GM19193 (cell line): ENCODE results near the gene CDH4.

Experiments used
- POLR2A ChIP-seq: IDR thresholded peaks from 4 replicates; pipeline ENCODE4 v1.6.1; 2011; ENCODE audit not compliant: insufficient read depth, insufficient read length; ENCODE audit errors: extremely low read depth

The CDH4 gene

GRCh38 chr20:61949363-61949713, 697.3 kb downstream of the CDH4 start:
- no peak for TF ChIP-seq POLR2A

- TF ChIP-seq POLR2A, result no peak
These were observed 697.9 kb downstream of the CDH4 start for GRCh38 chr20:61949714-61950640.

GRCh38 chr20:61950641-61951071, 698.6 kb downstream of the CDH4 start:
- TF ChIP-seq POLR2A, result no peak

- no peak for TF ChIP-seq POLR2A
These were observed 699.9 kb downstream of the CDH4 start for GRCh38 chr20:61951695-61952533.

GRCh38 chr20:61953037-61954021, 701.3 kb downstream of the CDH4 start:
- no peak for TF ChIP-seq POLR2A

DNA sequence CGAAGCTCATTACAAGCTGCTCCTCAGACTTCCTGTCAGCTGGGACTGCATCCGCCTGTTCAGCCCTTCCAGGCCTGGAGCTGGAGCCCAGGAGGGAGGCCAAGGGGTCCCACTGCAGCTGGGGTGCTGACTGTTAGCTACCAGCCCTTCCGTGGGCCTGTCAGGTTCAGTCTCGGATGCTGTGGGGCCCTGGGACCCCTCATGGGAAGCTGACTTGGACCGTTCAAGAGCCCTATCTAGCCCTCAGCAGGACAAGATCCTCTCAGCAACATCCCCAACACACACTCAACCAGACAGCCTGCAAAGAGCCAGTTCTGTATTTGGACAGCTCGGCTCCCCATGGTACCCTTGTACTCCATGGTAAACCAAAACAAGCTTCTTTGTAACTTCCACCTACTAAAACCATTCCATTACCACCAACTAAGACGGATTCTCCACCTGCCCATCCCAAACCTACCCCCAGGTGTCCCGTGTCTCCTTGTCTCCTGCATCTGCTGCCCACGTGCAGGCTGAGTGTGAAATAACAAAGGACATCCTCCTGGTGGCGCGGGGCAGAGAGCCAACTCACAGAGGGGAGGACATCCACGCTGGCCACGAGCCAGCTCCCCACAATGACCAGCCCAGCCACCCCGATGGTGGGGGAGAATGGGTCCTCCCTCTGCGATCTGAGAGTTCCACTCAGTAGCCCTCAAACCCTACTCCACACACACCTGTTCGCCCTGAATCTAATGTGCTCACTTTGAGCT, 702.4 kb downstream of the CDH4 start:
- no peak for TF ChIP-seq POLR2A

DNA sequence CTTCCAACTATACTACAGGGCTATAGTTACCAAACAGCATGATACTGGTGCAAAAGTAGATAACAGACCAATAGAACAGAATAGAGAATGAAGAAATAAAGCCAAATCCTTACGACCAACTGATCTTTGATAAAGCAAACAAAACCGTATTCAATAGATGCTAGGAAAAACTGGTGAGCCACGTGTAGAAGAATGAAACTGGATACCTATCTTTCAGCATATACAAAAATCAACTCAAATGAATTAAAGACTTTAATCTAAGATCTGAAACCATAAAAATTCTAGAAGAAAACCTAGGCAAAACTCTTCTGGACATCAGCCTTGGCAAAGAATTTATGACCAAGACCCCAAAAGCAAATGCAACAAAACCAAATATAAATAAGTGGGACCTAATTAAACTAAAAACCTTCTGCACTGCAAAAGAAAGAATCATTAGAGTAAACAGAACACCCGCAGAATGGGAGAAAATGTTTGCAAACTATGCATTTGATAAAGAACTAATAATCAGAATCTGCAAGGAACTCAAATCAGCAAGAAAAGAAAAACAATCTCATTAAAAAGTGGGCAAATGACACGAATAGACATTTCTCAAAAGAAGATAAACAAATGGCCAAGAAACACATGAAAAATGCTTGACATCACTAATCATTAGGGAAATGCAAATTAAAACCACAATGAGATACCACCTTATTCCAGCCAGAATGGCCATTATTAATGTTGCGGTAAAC, 703.8 kb downstream of the CDH4 start:
- TF ChIP-seq POLR2A, result no peak

- no peak for TF ChIP-seq POLR2A
These were observed 704.6 kb downstream of the CDH4 start for GRCh38 chr20:61956396-61957342.

DNA sequence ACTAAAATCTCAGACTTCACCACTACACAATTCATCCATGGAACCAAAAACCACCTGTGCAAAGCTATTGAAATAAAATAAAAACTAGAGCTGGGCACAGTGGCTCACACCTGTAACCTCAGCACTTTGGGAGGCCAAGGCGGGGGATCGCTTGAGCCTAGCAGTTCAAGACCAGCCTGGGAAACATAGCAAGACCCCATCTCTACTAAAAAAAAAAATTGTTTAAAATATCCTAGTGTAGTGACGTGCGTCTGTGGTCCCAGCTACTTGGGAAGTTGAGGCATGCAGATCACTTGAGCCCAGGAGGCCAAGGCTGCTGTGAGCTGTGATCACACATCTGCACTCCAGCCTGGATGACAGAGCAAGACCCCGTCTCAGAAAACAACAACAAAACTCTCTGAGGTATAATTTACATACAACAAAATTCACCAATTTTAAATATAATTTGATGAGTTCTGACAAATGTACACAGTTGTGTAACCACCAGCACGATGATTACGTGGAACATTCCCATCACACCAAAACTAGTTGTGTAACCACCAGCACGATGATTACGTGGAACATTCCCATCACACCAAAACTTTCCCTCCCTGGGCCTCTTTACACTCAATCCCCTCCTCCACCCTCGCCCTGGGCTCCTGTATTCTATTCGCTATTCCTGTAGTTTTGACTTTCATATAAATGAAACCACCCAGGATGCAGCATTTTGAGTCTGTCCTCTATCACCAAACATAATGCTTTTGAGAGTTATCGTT, 706.1 kb downstream of the CDH4 start:
- no peak for TF ChIP-seq POLR2A

GRCh38 chr20:61958773-61959700, 707.0 kb downstream of the CDH4 start:
- TF ChIP-seq POLR2A, result no peak
